Stimulated activated CD4-positive, alpha-beta T cell treated with anti-CD3 and anti-CD28 coated beads, Interleukin-15, amount 100 ng/mL, for 24 hours (primary cell): ENCODE data around the gene DOK3.
A peak's percentile ranks its signal among the peaks of the same experiment; 100 is the strongest.

Experiments used
- DNase-seq: peaks from one replicate; pipeline ENCODE4 v3.0.0-alpha.2; 2020

DOK3 gene

DNA sequence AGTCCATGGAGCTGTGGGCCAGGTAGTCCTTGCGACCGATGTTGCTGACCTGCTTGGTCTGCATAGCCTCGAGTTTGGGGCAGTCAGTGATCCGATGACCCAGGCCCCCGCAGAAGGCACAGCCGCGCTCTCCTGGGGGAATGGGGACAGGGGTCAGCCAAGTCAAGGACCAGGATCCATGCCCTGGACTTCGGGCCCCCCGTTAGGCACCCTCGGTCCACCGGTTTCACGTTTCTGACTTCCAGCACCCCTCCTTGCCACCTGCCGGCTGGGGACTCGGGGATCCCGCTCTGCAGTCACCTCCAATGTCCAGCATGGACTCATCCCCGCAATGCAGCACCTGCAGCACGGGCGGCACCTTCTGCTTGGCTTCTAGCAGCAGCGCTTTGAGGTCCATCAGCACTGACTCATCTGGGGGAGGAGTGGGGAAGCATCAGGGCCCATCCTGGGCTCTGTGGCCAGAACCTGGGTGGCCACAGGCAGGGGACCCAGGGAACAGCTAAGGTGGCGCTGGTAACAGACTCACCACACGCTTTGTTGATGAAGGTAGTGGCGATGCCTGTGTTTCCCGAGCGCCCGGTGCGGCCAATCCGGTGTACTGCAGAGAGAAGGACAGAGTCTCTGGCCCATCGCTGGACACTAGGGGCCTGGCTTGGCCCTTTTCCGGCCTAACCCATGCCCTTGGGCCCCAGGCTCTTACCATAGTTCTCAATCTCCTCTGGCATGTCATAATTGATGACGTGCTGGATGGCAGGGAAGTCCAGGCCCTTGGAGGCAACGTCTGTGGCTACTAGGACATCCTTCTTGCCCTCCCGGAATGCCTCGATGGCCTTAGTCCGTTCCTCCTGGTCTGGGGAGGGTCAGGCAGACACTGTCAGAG lies 2.4 kb upstream of the DOK3 start:
- DNase-seq, result no peak

DNA sequence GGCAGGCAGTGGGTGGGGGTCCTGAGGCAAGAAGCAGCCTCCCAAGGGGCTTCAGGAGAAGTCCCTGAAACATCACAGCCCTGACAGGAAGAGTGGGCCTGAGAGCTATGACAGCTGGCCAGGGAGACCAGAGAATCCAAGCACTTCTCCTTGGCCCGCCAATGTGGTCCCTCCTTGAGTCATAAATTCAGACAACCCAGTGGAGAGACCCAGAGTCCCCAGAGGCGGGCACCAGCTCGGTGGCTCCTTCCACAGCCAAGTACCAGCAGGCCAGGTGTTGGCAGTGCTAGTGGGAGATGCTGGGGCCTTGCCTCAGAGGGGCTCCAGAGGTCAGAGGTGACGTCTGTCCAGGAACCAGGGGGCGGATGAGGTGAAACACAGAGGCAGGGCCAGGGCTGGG lies 1.6 kb upstream of the DOK3 start:
- DNase-seq, result no peak

DNA sequence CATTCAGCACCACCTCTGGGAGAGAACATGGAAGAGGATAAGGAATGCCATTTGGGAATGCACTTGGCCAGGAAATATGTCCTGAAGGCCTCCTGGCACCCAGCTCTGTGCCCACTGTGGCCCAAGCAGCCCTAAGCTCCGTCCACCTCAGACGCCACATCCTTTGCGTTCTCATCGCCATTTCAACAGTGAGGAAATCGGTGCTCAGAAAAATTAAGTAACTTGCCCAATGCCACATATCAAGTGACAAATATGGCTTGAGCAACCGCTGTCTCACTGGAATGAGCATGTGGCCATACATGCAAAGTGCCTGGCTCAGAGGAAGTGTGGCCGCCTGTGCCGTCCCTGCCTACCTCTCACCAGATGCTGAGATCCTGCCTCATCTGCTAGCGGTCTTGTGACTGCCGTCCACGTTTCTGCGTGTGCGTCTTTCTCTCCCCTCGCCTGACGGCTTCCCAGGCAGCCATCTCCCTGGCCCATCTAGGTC lies 984 bp upstream of the DOK3 start:
- DNase-seq, result no peak

DNA sequence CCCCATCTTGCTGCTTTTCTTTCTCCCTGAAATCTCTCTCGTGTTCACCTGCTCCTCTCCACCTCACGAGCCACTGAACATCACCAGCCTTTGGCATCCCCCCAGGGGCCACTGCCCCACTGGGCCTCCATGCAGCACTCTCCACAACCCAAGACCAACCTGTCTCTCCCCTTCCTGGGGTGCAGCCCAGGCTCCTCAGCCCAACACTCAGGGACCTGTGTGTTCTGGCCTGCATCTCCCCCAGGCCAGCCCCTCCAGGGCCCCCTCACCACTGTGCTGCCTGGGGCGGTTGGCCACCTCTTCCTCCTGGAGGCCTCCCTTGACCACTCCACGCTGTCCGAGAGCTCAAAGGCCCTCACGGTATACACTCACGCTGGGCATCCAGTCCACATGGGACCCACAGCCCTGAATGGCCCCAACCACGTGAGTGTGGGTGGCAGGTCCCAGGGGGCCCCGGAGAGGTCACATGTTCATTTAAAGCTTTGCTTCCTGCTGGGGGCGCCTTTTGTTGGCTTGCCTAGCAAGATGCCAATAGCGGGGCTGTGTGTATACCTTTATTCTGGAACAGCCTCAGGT lies 453 bp upstream of the DOK3 start:
- no peak for DNase-seq

DNA sequence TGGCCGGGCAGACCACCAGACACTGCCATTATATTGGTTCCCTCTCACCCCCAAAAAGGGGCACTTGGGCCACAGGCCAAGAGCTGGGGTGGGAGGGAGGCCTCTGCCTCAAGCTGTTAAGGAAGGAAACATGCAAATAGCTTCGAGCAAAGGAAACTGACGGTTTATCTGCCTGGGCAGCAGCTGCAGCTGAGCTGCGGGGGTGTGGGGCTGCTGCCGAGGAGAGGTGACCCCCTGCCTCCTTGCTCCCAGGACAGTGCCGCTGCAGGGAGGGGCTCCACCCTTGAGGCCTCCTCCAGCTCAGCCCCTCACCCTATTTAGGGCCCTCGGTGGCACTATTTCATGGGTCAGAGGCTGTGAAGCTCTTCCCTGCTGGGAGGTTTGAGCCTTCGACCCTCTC lies 789 bp downstream of the DOK3 start:
- DNase-seq, result no peak

DNA sequence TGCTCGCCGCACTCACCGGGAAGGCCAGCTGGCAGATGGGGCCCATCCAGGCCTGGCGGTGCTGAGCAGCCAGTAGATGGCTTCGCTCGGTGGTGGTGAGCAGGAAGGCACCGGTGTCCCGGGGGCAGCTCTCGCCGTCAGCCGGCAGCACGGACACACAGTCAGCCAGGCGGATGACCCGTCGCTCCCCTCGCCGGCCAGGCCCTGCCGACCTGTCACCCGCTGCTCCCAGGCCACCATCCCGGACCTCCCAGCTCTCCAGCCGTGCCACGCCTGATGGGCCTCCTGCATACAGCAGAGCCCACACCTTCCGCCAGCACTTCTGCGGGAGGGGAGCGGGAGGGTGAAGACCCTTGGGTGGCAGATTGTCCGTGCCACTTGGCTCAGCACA lies 1.4 kb downstream of the DOK3 start:
- DNase-seq, result no peak

DNA sequence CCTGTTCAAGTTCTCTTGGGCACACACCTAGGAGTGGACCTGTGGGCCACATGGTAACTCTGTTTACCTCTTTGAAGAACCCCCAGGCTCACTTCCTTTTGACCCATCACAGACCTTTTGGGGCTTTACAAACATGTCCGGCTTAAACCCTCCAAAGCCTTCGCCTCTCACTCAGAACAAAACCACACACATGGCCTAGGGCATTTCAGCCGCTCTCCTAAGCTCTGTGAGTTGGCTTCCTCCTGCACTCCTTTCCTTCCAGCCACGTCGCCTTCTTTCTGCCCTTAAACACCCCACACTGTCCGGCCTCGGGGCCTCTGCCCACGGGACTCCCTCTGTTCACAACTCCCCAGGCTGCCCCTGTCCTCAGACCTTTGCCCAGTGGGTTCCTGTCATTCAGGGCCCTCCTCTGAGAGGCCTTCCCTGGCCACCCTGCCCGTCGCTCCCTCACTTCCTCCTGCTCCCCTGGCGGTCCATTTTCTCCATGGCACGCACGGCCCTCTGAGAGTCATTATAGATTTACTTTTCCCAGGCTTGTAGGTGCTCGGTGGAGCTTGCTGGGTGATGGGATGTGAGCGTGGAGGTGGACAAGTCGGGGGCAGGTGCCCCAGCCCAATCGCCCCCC lies 1.9 kb downstream of the DOK3 start:
- DNase-seq, result no peak

DNA sequence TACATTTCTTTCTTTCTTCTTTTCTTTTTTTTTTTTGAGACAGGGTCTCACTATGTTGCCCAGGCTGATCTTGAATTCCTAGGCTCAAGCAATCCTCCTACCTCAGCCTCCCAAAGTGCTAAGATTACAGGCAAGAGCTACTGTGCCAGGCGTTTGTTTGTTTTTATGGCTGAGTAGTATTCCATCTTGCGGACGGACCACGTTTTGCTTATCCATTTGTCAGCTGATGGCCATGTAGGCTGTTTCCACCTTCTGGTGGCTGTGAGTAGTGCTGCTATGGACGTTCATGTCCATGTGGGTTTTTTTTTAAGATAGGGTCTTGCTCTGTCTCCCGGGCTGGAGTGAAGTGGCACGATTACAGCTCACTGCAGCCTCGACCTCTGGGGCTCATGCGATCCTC lies 2.5 kb downstream of the DOK3 start:
- no peak for DNase-seq

DNA sequence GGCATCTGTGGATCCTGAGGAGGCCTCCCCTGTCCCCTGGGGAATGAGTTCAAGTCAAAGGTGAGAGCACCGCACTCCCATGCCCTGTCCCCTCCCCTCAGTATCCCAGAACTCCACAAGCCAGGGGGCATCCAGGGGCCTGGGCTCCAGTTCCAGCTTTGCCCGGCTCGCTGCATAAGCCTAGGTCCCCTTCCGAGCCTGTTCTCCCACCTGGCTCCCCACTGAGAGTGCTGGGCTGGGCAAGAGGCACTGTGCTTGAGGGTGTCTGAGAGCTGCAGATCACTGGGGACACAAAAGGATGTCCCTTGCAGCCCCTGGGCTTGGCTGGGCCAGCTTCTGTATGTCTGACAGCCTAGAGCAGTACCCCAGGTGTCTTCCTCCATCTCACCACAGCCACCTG lies 4.6 kb downstream of the DOK3 start:
- DNase-seq, result no peak

DNA sequence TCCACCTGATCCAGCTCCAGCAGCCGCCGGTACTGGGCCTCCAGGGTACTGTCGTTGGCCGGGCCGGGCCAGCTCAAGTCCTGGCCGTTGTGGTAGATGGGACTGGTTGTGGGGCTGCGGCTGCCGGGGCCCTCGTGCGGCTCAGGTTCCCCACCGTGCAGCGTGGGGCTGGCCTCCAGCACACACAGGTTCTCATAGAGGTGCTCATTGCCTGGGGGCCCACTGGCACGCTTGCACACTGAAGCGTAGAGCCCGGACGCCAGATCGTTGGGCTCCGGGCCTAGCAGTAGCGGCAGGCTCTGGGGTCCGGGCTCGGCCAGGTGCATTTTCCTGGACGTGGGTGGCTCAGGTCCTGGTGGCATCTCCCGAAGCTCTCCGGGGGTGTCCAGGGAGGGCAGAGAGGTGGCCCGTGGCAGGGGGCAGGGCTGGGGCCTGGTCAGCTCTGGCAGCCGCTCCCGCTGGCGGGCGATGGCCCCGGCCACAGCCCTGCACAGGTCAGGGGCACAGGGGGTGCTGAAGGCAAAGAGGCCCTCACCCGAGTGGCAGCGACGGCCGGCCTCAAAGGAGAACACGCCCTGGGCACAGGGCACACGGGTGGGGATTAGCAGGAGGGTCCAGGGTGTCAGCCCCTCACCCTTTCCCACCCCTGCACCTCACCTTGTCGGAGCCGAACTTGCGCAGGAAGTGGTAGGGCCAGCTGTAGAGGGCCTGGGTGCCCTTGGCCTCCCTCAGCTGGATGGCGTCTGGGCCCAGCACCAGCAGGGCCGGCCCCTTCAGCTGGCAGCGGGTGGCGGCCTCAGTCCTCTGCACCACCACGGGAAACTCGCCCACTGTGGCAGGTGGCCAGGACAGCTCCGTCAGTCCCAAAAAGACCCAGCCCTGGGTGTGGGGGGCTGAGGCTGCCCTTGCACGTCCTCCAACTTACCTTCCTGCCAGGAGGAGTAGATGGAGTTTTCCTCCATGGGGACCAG lies 5.3 kb downstream of the DOK3 start:
- DNase-seq, result no peak

DNA sequence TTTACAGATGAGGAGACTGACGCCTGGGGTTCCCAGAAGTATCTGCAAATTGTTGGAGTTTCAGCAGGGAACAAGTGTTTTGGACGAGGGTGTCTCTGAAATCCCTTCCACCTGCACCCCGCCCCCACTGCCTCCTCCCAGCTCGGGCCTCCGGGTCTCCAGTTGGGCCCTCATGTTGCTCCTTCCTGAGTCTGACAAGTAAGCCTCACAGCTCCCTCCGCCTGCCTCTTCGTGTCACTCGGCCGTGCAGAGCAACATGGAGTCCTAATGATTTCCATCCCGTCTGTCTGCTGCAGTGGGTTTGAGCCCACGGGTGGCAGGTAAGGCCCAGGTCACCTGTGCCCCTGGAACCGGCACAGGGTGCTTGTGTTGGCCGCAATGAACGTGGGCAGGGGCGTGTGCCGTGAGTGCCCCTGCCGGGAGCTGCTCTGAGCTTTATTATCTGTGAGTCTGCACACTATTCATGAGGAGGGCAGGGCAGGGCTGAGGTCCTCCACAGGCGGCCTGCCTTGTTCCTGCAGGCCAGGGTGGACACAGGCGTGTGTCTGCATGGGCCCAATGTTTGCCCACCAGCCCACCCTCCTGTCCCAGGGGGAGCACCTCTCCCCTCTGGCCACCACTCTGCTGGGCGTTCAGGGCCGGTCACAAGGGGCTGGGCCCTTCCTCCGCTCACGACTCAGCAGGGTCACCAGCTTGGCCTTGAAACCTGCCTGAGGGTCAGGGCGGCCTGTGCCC lies 6.1 kb downstream of the DOK3 start:
- DNase-seq, result no peak

DNA sequence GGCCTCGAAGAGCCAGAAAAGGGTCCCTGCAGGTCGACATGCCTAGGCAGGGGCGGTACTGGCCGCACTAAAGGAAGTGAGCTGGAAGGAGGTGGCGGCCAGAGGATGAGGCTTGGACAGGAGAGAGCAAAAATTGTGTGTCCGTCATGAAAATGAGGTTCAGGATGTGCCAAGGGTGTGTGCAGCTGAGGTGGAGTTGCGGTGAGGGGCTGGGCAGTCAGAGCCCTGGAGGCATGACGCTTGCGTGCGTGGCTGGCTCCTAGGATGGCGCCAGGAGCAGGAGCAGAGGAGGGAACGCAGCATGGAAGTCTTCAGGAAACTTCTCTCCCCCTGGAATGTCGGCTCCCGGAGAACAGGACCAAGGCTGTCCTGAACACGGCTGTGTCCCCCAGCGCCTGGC lies 6.7 kb downstream of the DOK3 start:
- no peak for DNase-seq

DNA sequence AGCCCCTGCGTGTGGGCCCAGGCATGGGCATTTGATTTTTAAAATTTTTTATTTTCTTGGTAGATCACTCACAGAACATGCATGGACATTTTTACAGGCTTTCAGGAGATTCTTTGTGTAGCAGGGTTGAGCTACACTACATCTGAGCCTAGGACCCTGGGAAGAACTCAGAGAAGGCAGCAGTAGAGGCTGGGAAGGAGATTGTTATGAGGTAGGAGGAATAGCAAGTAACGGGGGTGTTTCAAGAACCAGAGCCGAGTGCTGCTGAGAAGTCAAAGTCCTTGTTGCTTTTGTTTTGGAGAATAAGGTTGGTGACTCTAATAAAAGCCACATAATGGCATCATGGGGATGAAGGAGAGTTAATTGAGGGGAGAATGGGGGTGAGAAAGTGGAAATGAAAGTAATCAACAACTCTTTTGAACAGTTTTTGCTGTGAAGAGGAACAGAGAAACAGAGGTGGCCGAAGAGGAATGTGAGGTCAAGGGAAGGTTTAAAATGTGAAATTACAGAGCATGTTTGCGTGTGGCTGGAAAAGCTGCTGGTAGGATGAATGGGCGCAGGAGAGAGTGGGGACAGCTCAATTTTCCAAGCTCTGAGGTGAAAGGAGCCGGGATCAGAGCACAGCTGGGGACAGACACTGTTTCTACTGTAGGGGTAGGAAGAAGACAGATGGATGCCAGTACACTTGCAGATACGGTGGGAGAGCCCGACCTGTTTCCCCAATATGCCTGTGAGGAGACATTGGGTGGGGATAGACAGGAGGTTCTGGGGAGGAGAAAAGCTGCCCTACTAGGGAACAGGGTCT lies 7.5 kb downstream of the DOK3 start:
- no peak for DNase-seq

DNA sequence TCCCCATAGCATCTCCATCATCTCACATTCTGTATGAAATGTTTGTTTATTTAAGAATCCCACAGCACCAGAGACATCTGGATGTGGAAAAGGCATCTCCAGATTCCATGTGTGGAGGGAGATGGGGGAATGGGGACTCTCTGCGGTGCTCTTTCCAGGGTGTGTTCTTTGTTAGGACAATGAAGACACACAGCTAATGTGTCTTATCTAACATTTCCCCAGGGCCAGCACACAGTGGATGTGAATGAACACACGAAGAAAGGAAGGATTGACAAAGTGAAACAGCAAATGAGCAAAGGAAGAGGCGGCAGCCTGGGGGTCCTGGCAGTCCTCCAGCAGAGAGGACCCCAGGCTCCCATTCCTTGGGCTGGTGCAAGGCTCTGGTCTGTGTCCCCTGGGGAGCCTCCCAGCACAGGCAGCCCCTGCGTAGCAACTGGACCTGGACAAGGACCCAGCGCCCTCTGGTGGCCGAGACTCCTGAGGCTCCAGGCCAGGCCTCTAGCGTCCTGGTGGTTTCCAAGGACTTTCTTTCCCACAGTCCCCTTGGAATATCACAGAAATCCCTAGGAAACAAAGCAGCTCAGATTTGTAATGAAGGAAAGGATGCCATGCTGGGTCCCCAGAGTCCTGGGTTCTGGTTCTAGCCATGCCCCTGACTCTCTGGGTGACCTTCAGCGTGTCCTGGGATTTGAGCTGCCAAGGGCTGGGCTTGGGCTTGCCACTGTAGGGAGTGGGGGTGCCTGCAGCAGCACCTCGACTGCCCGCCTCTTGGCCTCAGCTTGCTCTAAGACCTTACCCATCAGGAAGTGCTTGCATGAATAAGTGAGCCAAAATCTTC lies 8.7 kb downstream of the DOK3 start:
- peak; percentile 93 for DNase-seq

DNA sequence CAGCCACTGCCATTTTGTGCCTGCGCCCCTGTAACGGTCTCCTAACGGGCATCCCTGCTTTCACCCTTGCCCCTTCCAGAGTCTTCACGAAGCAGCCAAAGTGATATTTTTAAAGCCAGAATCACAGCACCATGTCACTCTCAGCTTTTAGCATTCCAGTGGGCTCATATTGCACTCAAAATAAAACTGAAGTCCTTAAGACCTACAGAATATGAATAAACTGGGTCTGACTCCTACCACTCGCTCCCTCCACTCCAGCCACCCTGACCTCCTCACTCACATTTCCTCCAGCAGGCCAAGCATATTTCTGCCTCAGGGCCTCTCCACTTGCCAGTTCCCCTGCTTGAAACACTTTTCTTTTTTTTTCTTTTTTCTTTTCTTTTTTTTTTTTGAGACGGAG lies 9.8 kb downstream of the DOK3 start:
- no peak for DNase-seq

DNA sequence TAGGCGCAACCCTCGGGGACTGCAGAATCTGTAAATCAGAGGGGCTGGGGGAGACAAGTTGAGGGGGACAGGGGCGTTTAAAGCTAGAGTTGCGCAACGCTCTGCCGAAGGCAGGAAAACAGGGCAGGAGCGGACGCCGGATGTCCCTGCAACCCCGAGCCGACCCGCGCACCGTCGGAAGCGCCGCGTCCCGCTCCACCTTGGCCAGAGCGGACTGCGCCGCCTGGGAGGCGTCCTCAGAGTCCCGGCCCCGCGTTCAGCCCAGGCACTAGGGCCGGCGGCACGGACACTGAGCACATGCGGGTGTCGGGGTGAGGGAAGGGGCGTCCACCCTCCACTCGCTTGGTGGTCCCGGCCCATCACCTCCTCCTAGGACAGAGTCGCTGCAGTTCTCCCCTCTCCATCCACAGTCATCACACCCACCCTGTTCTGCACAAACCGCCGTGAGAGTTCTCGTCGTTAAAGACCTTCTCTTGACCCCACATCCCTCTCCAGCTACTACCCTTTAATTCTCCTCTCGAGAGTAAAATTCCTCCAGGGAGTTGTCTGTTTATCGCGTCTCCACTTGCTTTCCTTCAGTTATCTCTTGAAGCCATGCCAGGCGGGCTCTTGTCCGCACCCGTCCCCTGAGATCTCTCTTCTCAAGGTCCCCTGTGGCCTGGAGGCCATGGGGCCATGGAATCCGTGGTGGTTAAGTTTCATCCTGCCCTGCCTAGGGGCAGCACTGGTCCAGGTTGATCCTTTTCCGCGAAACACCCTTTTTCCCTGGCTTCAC lies 11.4 kb downstream of the DOK3 start:
- DNase-seq, result peak; percentile 53

DNA sequence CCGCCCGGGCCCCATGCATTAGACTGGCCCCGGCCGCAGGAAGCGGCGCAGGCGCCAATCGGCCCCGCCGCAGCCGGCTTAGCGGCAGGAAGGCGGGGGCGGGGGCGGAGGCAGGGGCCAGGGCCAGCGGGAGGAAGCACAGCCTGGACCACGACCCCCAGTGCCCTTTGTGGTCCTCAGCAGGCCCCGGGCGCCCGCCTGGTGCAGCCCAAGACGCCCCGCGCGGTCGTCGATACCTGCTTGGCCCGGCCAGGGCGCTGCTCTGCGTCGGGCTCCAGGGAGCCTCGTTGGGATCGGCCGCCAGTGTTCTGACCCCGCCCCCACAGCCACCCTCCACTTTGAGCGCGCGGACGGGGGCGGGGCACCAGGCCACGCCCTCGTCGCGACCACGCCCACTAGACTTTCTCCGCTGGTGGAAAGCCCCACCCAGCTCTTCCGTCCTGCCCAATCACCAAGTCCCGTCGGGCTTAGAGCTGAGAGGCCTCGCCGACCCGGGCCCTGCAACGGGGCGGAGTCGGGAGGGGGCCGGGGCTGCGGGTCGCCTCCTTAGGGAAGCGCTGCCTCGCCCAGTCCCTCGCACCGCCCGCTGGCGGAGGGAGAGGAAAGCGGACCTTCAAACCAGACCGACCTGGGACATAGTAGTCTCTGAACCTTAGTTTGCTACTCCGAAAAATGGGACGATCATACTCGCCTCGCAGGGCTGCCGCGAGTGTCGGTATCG lies 12.2 kb downstream of the DOK3 start, which contains the start of gene PDLIM7:
PDLIM7 (minus strand) TSS at position 313 of the 721 bp plus-strand sequence. CDS start 1,092 bp downstream, outside the sequence.
- DNase-seq, result peak; percentile 97

DNA sequence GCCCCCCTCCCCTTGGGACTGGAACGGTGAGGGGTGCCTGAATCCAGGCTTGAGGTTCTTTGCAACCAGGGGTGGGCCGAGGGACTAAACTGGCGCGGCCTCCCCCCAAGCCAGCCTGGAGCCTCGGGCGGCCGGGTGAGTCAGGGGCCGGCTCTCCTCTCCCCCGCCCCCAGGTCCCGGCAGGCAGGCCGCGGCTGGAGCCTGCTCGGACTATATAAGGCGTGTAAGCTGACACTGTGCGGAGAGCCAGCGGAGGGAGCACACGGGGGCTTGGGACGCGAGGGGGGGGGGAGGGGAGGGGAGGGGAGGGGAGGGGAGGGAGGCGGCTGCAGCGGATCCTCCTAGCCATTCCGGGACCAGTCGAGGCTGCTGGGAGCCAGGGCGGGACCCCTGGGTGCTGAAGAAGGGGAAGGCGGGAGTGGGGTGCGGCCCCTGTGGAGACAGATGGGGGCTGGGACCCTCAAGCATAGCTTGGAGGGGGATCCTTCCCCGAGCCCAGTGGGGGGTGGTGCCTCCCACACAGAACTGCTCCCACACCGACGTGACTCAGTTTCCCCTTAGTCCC lies 12.8 kb downstream of the DOK3 start:
- no peak for DNase-seq
